ENCODE measurements around the gene CNTNAP4. TPM values are rescaled to one million over a fixed set of nuclear protein-coding genes. Genes with fewer than 3 reads are reported as not detected.

CNTNAP4 gene
- polyA plus RNA-seq, 1 donor from 2014 or later, result 75.8 TPM

GRCh38 chr16:76574651-76575050 is 297.4 kb downstream of the CNTNAP4 start:
- no peak for TF ChIP-seq RAD21 (conservative IDR thresholded peaks at IDR 0.05)
- TF ChIP-seq MXI1 (conservative IDR thresholded peaks at IDR 0.05; ENCODE audit: poor library complexity, severe bottlenecking), result no peak
- TF ChIP-seq REST (IDR thresholded peaks at IDR 0.05; ENCODE audit: borderline replicate concordance), result no peak
- TF ChIP-seq EP300 (conservative IDR thresholded peaks at IDR 0.05; ENCODE audit: poor library complexity, severe bottlenecking), result no peak
- TF ChIP-seq CTCF (IDR thresholded peaks at IDR 0.05; ENCODE audit: poor library complexity, severe bottlenecking), result no peak
- TF ChIP-seq TAF1 (IDR thresholded peaks at IDR 0.05; ENCODE audit: low read depth), result no peak
- no peak for TF ChIP-seq POLR2AphosphoS5 (IDR thresholded peaks at IDR 0.05)
- no peak for TF ChIP-seq SMC3 (conservative IDR thresholded peaks at IDR 0.05; ENCODE audit: poor library complexity)
- TF ChIP-seq EZH2 (IDR thresholded peaks at IDR 0.05; ENCODE audit: borderline replicate concordance, insufficient read depth, low read length, poor library complexity, severe bottlenecking), result no peak
- Histone ChIP-seq H2AFZ (ENCODE audit: low read depth, low read length) (no peak overlapping the region), H3K9me3 (ENCODE audit: low read length) (no peaks in the 10 kb centered on the region), H3K27me3 (ENCODE audit: insufficient read depth, low read depth, low read length) (no peaks in the 10 kb centered on the region), H3K36me3 (ENCODE audit: insufficient read depth, low read length) (no peaks in the 10 kb centered on the region), H3K79me2 (replicated peaks; ENCODE audit: insufficient read depth, low read length) (no peaks in the 10 kb centered on the region), H4K20me1 (ENCODE audit: insufficient read depth) (no peaks in the 10 kb centered on the region), H3K4me2 (ENCODE audit: low read length) (no peak overlapping the region), H3F3A (ENCODE audit: insufficient read depth, low read length, poor library complexity, severe bottlenecking) (no peaks in the 10 kb centered on the region), H3K9me2 (ENCODE audit: insufficient read depth, low read length) (no peaks in the 10 kb centered on the region), H3K27ac (ENCODE audit: low read length) (no peak overlapping the region), H3K9ac (ENCODE audit: low read length) (no peak overlapping the region), H3K4me3 (ENCODE audit: low read length) (no peak overlapping the region)

- Histone ChIP-seq H2AFZ (ENCODE audit: low read depth, low read length) (no peak overlapping the region), H3K9me2 (ENCODE audit: insufficient read depth, low read length) (no peaks in the 10 kb centered on the region), H3K27me3 (ENCODE audit: insufficient read depth, low read depth, low read length) (no peaks in the 10 kb centered on the region), H3K27ac (ENCODE audit: low read length) (peak overlapping the region; percentile 1), H3K79me2 (replicated peaks; ENCODE audit: insufficient read depth, low read length) (no peaks in the 10 kb centered on the region), H3K9ac (ENCODE audit: low read length) (no peak overlapping the region), H3F3A (ENCODE audit: insufficient read depth, low read length, poor library complexity, severe bottlenecking) (no peaks in the 10 kb centered on the region), H3K9me3 (ENCODE audit: low read length) (no peaks in the 10 kb centered on the region), H3K4me2 (ENCODE audit: low read length) (no peak overlapping the region), H3K4me3 (ENCODE audit: low read length) (no peak overlapping the region), H4K20me1 (ENCODE audit: insufficient read depth) (no peaks in the 10 kb centered on the region), H3K36me3 (ENCODE audit: insufficient read depth, low read length) (no peaks in the 10 kb centered on the region)
- TF ChIP-seq EP300 (conservative IDR thresholded peaks at IDR 0.05; ENCODE audit: poor library complexity, severe bottlenecking), result no peak
- no peak for TF ChIP-seq POLR2AphosphoS5 (IDR thresholded peaks at IDR 0.05)
- no peak for TF ChIP-seq CTCF (IDR thresholded peaks at IDR 0.05; ENCODE audit: poor library complexity, severe bottlenecking)
- TF ChIP-seq SMC3 (conservative IDR thresholded peaks at IDR 0.05; ENCODE audit: poor library complexity), result no peak
- TF ChIP-seq EZH2 (IDR thresholded peaks at IDR 0.05; ENCODE audit: borderline replicate concordance, insufficient read depth, low read length, poor library complexity, severe bottlenecking), result no peak
- no peak for TF ChIP-seq REST (IDR thresholded peaks at IDR 0.05; ENCODE audit: borderline replicate concordance)
- no peak for TF ChIP-seq RAD21 (conservative IDR thresholded peaks at IDR 0.05)
- TF ChIP-seq MXI1 (conservative IDR thresholded peaks at IDR 0.05; ENCODE audit: poor library complexity, severe bottlenecking), result no peak
- TF ChIP-seq TAF1 (IDR thresholded peaks at IDR 0.05; ENCODE audit: low read depth), result no peak
Measured at GRCh38 chr16:76576526-76576925, 299.3 kb downstream of the CNTNAP4 start.

Data from neural cell (in vitro differentiated cells).